Mononuclear cell (primary cell): ENCODE data around the gene UBE2L3. TPM values are rescaled to one million over a fixed set of nuclear protein-coding genes. Genes with fewer than 3 reads are reported as not detected.
"Not testable (repeated sequence)": the region's sequence is repeated elsewhere in the genome, so short reads cannot be mapped to it uniquely, and the experiment has no call there.

Experiments
- H3K27me3 ChIP-seq: 2 replicates; pipeline ENCODE4 v1.6.0; 2011; ENCODE audit warnings: low read length, control low read depth; ENCODE audit not compliant: insufficient read depth
- H3K4me1 ChIP-seq: 2 replicates; pipeline ENCODE4 v1.5.1; 2011; ENCODE audit warnings: mild to moderate bottlenecking, low read length, control low read depth; ENCODE audit not compliant: insufficient read depth
- H3K4me3 ChIP-seq: 2 replicates; pipeline ENCODE4 v1.5.1; 2011; ENCODE audit warnings: mild to moderate bottlenecking, low read length, moderate library complexity
- H3K9me3 ChIP-seq: 2 replicates; pipeline ENCODE4 v1.5.1; 2011; ENCODE audit warnings: low read depth, mild to moderate bottlenecking, control low read depth, low read length
- total RNA-seq: library from RNA; depleted of rRNA; stranded (reverse); fragments of >200 nt; gene quantifications from one replicate; pipeline ENCODE4 v1.2.3, GENCODE V29; 2012

The UBE2L3 gene
- total RNA-seq, 1 donor, result 28.0 TPM

DNA sequence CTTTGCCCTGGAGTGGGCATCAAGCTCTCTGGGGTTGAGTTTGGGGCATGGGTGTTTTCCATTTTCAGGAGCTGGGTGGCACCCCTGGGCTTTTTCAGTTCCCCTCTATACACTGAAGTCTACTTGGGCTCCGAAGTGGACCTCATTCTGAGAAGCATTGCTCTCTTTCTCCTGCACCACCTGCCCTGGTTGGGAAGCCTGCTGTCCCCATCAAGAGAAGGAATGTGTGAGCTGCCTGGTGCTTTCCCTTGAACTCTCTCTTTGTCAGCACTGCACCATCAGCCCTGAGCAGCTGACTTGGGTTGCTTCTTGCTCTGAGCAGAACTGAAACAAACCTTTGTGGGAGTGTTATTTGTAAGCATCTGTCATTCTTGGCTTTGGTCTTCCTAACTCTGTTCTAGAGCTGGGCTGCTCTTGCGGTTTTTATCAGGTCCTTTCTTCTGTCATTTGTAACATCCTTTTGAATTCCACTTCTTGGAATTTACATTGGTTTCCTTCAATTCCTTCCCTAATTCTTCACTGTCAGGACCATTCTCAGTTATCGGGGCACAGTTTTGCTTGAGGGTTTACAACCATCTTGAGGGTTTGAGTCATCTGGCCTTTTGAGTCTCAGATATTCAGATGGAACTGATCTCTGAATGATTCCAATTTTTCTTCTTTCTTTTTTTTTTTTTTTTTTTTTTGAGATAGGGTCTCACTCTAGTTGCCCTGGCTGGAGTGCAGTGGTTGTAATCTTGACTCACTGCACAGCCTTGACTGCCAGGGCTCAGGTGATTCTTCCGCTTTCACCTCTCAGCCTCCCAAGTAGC lies 20.5 kb downstream of the UBE2L3 start:
- Histone ChIP-seq H3K9me3 (no peaks in the 10 kb centered on the region), H3K27me3 (no peaks in the 10 kb centered on the region), H3K4me1 (peaks cover 53% of the 10 kb centered on the region), H3K4me3 (no peak overlapping the region)

DNA sequence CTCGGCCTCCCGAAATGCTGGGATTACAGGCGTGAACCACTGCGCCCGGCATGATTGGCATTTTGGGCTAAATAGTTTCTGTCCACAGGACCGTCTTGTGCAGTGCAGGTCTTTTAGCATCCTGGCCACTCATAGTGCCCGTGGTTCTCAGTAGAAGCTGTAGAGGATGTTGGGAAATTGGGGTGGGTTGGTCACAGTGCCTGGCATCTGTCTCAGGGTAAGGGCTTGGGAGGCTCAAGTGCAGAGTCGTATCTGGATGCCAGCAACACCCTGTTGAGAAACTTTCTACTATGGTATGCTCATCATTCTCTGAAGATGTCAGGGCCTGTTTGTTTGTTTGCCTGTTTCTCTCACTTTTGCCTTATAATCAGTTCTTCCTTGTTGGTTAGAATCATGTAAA lies 21.9 kb downstream of the UBE2L3 start:
- Histone ChIP-seq H3K27me3 (no peaks in the 10 kb centered on the region), H3K4me3 (no peak overlapping the region), H3K4me1 (peaks cover 50% of the 10 kb centered on the region), H3K9me3 (no peaks in the 10 kb centered on the region)

DNA sequence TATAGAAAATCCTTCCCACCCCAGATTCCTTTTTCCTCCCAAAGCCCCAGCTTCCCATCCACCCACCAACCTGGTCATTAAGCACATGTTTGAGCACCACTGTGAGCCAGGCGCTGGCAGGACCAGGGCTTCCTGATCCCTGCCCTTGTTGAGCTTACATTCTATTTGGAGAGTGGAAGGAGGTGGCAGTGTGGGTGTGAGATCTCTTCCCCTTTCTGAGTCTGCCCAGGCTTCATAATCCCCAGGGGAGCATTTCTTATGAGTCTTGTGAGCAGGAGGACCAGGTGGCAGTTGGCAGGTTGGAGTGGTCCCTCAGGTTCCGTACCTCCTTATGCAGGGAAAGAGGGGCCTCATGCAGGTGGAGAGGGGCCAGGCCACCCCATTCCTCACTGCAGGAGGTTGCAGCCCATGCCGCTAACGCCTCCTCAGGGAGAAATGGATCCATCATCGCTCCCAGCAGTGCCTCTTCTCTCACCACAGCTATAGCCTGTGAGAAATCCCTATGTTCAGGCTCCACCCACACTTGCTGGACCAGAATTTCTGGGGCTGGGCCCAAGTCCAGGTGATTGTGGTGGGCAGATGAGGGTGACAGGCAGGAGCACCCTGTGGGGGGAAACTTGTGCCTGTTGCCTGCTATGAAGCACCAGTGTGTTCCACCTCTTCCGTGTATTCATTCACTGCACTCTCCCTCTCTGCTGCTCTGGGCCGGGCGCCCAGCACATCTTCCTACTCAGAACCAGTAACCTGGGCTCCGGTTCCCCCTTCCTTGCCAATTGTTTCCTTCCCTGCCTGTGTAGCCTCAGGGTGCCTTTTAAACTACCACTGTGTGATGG lies 23.5 kb downstream of the UBE2L3 start:
- H3K27me3 ChIP-seq, result no peaks in the 10 kb centered on the region
- no peaks in the 10 kb centered on the region for H3K9me3 ChIP-seq
- no peak overlapping the region for H3K4me3 ChIP-seq
- H3K4me1 ChIP-seq, result peaks cover 50% of the 10 kb centered on the region

DNA sequence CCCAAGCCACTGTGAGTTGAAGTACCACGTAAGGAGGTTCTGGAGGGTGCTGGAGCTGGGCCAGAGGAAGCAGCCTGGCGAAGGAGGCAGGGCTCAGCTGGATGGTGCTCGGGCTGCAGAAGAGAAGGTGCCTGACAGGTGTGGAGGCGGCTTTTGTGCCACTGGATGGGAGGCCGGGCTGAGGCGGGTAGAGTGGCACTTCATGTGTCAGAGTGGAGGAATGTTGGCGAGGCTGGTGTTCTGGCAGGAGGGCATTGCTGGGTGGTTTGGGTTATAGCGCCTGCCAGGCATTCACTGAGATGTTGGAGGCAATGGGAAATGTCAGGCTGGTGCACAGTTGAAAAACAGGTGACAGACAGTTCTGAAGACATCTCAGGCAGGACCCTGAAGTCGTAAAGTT lies 24.2 kb downstream of the UBE2L3 start:
- H3K4me3 ChIP-seq, result no peak overlapping the region
- H3K27me3 ChIP-seq, result no peaks in the 10 kb centered on the region
- H3K4me1 ChIP-seq, result peaks cover 48% of the 10 kb centered on the region
- no peaks in the 10 kb centered on the region for H3K9me3 ChIP-seq

DNA sequence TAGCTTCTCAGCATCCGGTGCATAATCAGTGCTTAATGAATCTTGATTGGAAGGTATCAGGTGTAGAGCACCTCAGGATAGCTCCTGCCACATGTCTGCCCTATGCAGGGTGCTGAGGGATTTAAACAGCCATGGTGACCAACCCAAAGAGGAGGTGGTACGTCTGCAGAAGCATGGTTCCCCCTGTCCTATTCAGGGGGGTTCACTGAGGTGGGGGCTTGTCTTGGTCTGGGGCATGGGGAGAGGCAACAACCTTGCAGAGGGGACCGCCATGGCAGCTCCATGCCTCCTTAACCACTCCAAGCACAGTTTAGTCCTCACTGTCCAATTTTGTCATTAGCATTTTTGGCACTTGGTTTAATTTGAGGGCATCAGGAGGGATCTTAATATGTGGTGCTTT lies 24.9 kb downstream of the UBE2L3 start:
- Histone ChIP-seq H3K4me1 (peaks cover 41% of the 10 kb centered on the region), H3K4me3 (no peak overlapping the region), H3K9me3 (no peaks in the 10 kb centered on the region), H3K27me3 (no peaks in the 10 kb centered on the region)

DNA sequence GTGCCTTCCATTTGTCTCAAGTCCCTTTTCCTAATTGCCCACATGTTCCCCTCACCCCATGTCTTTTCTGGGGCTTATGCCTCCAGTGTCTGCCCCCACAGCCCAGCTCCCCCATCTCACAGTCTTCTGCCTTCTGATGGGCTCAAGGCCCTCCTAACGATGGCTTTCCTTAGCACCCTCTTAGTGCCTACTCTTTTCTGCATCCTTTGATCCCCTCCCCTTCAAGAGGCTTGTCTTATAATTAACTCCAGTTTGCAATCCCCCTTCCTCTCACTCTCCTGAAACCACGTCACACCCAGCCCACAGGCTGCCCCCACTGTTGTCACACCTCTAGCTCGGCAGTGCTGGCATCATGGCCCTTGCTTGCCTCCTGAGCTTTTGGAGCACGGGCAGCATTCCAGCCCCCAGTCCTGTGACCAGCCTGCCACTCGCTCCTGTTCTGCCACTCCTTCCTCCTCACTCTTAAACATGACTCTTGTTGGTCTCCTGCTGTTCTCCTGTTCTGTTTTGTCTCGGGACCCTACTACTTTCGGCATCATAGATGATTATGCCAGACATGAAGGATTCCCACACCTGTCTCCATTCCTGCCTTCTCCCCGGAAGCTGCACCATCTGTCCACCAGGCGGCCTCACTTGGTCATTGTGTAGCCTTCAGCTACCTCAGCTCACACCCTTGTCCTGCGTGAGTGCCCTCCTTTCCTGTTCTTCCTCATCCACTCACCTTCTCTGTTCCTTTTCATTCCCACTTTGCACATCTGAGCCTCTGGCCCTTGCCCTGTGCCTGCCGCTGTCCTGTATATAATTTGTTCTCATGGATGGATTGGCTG lies 26.1 kb downstream of the UBE2L3 start:
- Histone ChIP-seq H3K9me3 (no peaks in the 10 kb centered on the region), H3K4me1 (peaks cover 29% of the 10 kb centered on the region), H3K27me3 (no peaks in the 10 kb centered on the region), H3K4me3 (no peak overlapping the region)

DNA sequence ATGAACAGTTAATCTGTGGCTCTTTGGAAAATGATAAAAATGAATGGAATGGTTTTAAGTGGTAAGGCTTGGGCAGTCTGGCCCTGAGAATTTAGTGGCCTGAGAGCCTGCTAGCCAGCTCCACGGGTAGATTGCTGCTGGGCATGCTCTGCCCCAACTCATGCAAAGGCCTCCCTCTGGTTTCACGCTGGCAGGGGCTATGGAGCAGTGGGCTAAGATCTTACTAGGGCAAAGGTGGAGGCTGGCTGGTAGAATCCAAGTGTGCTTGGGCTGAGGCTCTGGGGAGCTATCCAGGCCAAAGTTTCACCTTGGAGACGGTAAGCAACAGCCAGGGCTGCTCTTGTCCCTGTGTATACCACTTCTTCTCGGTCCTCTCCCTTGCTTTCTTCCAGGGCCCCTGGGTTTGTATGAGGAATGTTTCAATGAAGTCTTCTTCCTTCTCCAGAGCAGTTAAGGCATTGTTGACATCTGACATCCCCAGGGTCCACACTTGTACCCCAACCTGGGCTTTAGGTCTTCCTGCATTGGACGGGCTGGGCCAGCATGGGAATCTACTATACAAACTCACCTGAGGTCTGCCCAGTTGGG lies 27.4 kb downstream of the UBE2L3 start:
- no peak overlapping the region for H3K4me3 ChIP-seq
- peaks cover 21% of the 10 kb centered on the region for H3K4me1 ChIP-seq
- no peaks in the 10 kb centered on the region for H3K27me3 ChIP-seq
- H3K9me3 ChIP-seq, result no peaks in the 10 kb centered on the region

DNA sequence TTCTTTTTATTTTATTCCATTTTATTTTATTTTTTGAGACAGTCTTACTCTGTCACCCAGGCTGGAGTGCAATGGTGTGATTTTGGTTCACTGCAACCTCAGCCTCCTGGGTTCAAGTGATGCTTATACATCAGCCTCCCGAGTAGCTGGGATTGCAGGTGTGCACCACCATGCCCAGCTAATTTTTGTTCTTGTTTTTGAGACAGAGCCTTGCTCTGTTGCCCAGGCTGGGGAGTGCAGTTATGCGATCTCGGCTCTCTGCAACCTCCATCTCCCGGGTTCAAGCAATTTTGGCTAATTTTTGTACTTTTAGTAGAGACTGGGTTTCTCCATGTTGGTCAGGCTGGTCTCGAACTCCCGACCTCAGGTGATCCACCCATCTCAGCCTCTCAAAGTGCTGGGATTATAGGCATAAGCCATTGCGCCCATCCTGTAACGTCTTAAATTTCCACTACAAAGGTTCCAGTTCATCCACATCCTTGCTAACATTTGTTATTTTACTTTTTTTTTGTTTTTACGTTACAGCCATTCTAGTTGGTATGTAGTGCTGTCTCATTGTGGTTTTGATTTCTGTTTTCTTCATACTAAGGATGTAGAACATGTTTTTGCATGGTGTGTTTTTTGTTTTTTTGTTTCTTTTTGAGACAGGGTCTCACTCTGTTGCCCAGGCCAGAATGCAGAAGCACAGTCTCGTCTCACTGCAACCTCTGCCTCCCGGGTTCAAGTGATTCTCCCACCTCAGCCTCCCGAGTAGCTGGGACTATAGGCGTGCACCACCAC lies 29.0 kb downstream of the UBE2L3 start:
- not testable (repeated sequence) for H3K4me3 ChIP-seq, H3K9me3 ChIP-seq, H3K27me3 ChIP-seq
- H3K4me1 ChIP-seq, result peaks cover 10% of the 10 kb centered on the region

DNA sequence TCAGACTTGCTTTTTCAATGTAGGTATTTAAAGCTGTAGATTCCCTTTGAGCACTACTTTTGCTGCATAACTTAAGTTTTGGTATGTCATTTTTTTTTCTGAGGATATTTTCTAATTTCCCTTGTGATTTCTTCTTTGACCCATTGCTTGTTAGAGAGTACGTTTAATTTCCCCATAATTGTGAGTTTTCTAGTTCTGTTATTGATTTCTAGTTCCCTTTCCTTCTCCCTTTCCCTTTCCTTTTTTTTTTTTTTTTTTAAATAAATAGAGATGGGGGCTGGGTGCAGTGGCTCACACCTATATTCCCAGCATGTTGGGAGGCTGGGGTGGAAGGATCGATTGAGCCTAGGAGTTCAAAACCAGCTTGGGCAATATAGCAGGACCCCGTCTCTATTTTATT lies 30.8 kb downstream of the UBE2L3 start:
- H3K4me1 ChIP-seq, result peaks cover 5% of the 10 kb centered on the region

DNA sequence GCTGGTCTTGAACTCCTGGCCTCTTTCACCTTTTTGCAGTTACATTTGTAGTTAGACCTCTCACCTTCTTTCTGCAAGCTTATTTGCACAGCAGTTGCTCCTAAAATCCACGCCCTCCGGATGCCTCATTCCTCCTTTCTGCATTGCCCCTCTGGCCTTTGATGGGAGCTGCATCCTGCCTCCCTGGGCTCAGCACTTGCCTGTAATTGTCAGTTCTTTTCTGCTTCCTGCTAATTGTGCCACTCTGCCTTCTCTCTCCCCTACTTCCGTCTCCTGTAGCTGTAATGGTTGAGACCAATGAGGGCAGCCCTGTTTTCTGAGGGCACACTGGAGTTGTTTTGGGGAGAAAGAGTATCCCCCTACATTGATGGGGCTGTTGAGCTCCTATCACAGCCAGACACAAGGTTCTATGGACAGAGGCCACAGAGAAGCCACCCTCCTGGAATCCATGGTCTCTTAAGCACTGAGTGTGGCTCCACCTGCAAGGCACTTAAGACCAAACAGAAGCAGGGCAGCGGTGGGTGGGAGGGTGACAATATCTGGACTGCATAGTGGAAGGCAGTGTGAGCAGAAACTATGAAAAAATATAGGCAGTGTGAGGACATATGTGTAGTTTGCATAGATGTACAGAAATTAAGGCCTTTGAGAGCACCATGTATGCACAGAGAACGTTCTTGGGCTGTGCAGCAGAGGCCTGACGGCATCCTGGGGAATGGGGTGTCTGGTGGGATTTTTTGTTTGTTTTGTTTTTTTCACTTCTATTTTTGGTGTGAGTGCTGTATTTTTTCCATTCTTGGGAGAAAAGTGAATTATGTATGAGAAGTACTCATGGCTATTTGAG lies 31.8 kb downstream of the UBE2L3 start:
- Histone ChIP-seq H3K4me3 (no peak overlapping the region), H3K4me1 (peaks cover 11% of the 10 kb centered on the region), H3K9me3 (no peaks in the 10 kb centered on the region), H3K27me3 (no peaks in the 10 kb centered on the region)

More for the DNA sequence above, 30.8 kb downstream of the UBE2L3 start:
- Histone ChIP-seq H3K27me3 (no peaks in the 10 kb centered on the region), H3K4me3 (no peak overlapping the region), H3K9me3 (no peaks in the 10 kb centered on the region)

DNA sequence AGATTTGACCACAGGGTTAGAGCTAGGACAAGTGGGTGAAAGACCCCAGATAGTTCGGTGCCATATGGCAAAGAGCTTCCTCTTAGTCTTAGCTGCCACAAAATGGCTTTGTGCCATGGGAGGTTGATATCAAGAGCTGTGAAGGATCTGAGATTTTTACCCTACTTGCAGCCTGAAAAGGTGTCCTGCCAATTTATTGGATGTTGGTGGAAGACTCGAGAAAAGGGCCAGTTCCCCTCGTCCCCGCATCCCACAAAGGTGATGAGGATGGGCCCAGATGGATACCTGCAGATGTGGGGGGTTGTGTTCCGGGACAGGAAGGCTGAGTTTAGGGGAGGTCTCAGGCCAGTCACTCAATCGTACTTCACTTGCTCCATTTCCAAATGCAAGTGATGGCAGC lies 35.1 kb downstream of the UBE2L3 start:
- H3K4me3 ChIP-seq, result no peak overlapping the region
- peaks cover 19% of the 10 kb centered on the region for H3K4me1 ChIP-seq
- H3K9me3 ChIP-seq, result no peaks in the 10 kb centered on the region
- H3K27me3 ChIP-seq, result no peaks in the 10 kb centered on the region

DNA sequence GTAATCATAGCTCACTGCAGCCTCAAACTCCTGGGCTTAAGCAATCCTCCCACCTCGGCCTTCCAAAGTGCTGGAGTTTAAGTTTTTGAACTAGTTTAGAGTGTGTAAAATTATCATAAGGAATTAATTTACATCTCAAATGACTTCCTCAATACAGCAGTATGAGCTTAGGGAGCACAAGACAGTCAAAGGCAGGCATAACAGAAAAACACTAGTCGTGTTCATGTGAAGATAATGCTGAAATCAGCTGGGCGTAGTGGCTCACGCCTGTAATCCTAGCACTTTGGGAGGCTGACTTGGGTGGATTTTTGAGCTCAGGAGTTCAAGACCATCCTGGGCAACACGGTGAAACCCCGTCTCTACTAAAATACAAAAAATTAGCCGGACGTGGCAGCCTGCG lies 36.5 kb downstream of the UBE2L3 start:
- Histone ChIP-seq H3K9me3 (no peaks in the 10 kb centered on the region), H3K4me1 (peaks cover 20% of the 10 kb centered on the region), H3K4me3 (no peak overlapping the region), H3K27me3 (no peaks in the 10 kb centered on the region)

DNA sequence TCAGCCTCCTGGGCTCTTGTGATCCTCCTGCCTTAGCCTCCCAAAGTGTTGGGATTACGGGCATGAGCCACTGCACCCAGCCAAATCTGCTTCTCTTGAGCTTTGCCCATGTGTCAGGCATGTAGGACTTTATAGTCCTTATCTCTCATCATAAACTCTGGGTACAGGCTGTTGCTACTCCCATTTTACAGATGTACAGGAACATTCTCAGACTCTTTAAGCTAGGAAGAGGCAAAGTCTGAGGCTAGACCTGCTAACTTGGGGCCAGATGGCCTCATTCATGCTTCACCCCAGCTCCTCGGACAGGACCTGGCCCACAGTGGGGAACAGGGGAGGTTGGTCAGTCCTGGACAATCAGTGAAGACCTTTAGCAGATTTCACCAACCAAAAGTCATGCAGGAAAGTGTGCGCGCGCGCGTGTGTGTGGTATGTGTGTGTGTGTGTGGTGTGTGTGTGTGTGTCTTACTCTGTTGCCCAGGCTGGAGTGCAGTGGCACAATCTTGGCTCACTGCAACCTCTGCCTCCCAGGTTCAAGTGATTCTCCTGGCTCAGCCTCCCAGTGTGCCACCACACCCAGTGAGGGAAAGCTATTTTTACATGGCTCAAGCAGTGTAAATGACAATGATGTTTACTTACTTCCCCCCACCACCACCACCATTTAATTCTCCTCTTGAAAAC lies 38.5 kb downstream of the UBE2L3 start:
- no peaks in the 10 kb centered on the region for H3K9me3 ChIP-seq
- no peaks in the 10 kb centered on the region for H3K27me3 ChIP-seq
- H3K4me3 ChIP-seq, result no peak overlapping the region
- peaks cover 18% of the 10 kb centered on the region for H3K4me1 ChIP-seq
